MM.1S (cell line): ENCODE measurements around the gene DENND5A.

Experiments used
- DNase-seq: peaks from one replicate; pipeline ENCODE4 v3.0.0-alpha.2; 2015
- H2AFZ ChIP-seq: fragments of 300-600 bp; sonication (generic); 2 replicates; pipeline ENCODE4 v1.6.0; 2016; ENCODE audit warnings: antibody characterized with exemption, low read length
- H3F3A ChIP-seq: fragments of 300-600 bp; sonication (generic); 2 replicates; pipeline ENCODE4 v1.6.1; 2016; ENCODE audit warnings: mild to moderate bottlenecking, antibody characterized with exemption, low read length, moderate library complexity, mixed read lengths; ENCODE audit not compliant: insufficient read depth
- H3K27ac ChIP-seq: fragments of 300-600 bp; sonication (generic); 2 replicates; pipeline ENCODE4 v1.5.1; 2016; ENCODE audit warnings: mild to moderate bottlenecking, low read length
- H3K27me3 ChIP-seq: fragments of 300-600 bp; sonication (generic); replicated peaks from 2 replicates; pipeline ENCODE4 v1.6.0; 2016; ENCODE audit warnings: low read length; ENCODE audit not compliant: insufficient read depth
- H3K36me3 ChIP-seq: fragments of 300-600 bp; sonication (generic); replicated peaks from 2 replicates; pipeline ENCODE4 v1.6.1; 2016; ENCODE audit warnings: mild to moderate bottlenecking, low read length, mixed read lengths; ENCODE audit not compliant: insufficient read depth
- H3K4me1 ChIP-seq: fragments of 300-600 bp; sonication (generic); 2 replicates; pipeline ENCODE4 v1.6.1; 2016; ENCODE audit warnings: low read length, mixed read lengths
- H3K4me2 ChIP-seq: fragments of 300-600 bp; sonication (generic); 2 replicates; pipeline ENCODE4 v1.6.0; 2016; ENCODE audit warnings: low read depth, low read length
- H3K4me3 ChIP-seq: fragments of 300-600 bp; sonication (generic); 2 replicates; pipeline ENCODE4 v1.5.1; 2016; ENCODE audit warnings: low read length, mixed read lengths
- H3K79me2 ChIP-seq: fragments of 300-600 bp; sonication (generic); 2 replicates; pipeline ENCODE4 v1.6.1; 2016; ENCODE audit warnings: mixed run types, low read length, mixed read lengths
- H3K9ac ChIP-seq: fragments of 300-600 bp; sonication (generic); 2 replicates; pipeline ENCODE4 v1.6.1; 2016; ENCODE audit warnings: low read length, mixed read lengths
- H3K9me2 ChIP-seq: fragments of 300-600 bp; sonication (generic); replicated peaks from 2 replicates; pipeline ENCODE4 v1.6.1; 2016; ENCODE audit warnings: mild to moderate bottlenecking, low read length, mixed read lengths; ENCODE audit not compliant: insufficient read depth
- H3K9me3 ChIP-seq: fragments of 300-600 bp; sonication (generic); replicated peaks from 2 replicates; pipeline ENCODE4 v1.6.1; 2016; ENCODE audit warnings: mild to moderate bottlenecking, low read length, mixed read lengths; ENCODE audit not compliant: insufficient read depth
- H4K20me1 ChIP-seq: fragments of 300-600 bp; sonication (generic); 2 replicates; pipeline ENCODE4 v1.6.1; 2016; ENCODE audit warnings: mild to moderate bottlenecking, low read length, moderate library complexity, mixed read lengths; ENCODE audit not compliant: insufficient read depth
- EZH2 ChIP-seq: fragments of 300-600 bp; sonication (generic); optimal IDR thresholded peaks from 2 replicates; pipeline ENCODE3; 2017; ENCODE audit warnings: low read depth, mild to moderate bottlenecking, antibody characterized with exemption, low read length, mixed read lengths
- EZH2phosphoT487 ChIP-seq: fragments of 300-600 bp; sonication (generic); IDR thresholded peaks from 2 replicates; pipeline ENCODE4 v1.6.1; 2018; ENCODE audit warnings: antibody characterized with exemption, low read length
- TF ChIP-seq, protein P1 (sequence below): fragments of 300-600 bp; sonication (generic); IDR thresholded peaks from 2 replicates; pipeline ENCODE4 v1.5.1; 2016; ENCODE audit warnings: antibody characterized with exemption, low read length, mixed read lengths

Gene DENND5A

DNA sequence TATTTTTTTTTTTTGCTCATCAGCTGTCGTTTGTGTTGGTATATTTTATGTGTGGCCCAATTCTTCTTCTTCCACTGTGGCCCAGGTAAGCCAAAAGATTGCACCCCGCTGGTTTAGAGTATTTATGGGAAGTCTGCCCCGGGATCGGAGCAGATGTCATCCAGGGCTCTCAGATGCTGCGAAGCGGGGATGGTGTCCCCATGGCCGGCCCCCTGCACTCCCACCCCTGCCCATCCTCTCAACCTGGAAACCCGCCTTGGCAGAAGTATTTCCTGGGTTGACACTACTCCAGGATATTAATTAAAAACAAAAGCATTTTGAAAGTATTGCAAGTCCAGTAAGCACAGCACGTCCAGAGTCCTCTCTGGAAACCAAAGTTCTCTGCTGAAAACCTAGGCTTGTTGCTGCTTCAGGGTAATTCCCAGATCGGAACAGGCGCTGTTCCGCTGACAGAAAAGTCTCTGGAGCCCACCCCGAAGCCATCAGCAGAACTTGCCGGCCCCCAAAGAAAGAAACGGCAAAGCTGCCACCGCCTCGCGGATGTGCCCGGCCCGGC, 174.6 kb downstream of the DENND5A start:
- H2AFZ ChIP-seq = no peak overlapping the region
- TF ChIP-seq EZH2phosphoT487 (no peak), EZH2 (no peak)
- TF ChIP-seq, protein P1, sequence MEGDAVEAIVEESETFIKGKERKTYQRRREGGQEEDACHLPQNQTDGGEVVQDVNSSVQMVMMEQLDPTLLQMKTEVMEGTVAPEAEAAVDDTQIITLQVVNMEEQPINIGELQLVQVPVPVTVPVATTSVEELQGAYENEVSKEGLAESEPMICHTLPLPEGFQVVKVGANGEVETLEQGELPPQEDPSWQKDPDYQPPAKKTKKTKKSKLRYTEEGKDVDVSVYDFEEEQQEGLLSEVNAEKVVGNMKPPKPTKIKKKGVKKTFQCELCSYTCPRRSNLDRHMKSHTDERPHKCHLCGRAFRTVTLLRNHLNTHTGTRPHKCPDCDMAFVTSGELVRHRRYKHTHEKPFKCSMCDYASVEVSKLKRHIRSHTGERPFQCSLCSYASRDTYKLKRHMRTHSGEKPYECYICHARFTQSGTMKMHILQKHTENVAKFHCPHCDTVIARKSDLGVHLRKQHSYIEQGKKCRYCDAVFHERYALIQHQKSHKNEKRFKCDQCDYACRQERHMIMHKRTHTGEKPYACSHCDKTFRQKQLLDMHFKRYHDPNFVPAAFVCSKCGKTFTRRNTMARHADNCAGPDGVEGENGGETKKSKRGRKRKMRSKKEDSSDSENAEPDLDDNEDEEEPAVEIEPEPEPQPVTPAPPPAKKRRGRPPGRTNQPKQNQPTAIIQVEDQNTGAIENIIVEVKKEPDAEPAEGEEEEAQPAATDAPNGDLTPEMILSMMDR = no peak
- no peaks in the 10 kb centered on the region for H3K79me2 ChIP-seq
- no peak overlapping the region; the same call in 1 of the 2 replicates for H3K4me2 ChIP-seq
- no peaks in the 10 kb centered on the region for H3K4me1 ChIP-seq
- H3F3A ChIP-seq = no peaks in the 10 kb centered on the region
- H4K20me1 ChIP-seq = no peaks in the 10 kb centered on the region
- H3K9me3 ChIP-seq = no peaks in the 10 kb centered on the region
- no peaks in the 10 kb centered on the region for H3K9me2 ChIP-seq
- H3K27ac ChIP-seq = no peak overlapping the region
- peaks cover 13% of the 10 kb centered on the region for H3K27me3 ChIP-seq
- no peak overlapping the region for H3K9ac ChIP-seq
- H3K4me3 ChIP-seq = no peak overlapping the region
- no peak for DNase-seq
- H3K36me3 ChIP-seq = no peaks in the 10 kb centered on the region

DNA sequence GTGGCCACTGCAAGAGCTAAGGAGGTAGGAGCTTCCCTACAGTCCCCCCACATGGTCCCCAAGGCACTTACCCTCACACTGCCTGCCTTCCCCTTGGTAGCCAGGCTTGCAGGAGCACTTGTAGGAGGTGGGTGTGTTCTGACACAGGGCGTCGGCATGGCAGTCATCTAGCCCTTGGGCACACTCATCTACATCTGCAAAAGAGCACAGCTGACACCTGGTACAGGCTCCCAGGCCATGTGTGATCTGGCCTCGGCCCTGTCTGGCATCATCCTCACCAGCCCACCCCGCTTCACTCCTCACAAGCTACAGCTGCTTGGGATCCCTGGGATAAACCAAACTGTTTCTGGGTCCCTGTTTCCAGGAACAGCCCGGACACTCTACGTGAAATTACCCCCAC, 175.5 kb downstream of the DENND5A start:
- no peaks in the 10 kb centered on the region for H3K9me2 ChIP-seq
- no peak overlapping the region for H3K4me3 ChIP-seq
- H3K79me2 ChIP-seq = no peaks in the 10 kb centered on the region
- H2AFZ ChIP-seq = no peak overlapping the region
- no peaks in the 10 kb centered on the region for H3K4me1 ChIP-seq
- H3K4me2 ChIP-seq = no peak overlapping the region
- H3K9me3 ChIP-seq = no peaks in the 10 kb centered on the region
- H3K36me3 ChIP-seq = no peaks in the 10 kb centered on the region
- DNase-seq = no peak
- no peaks in the 10 kb centered on the region for H4K20me1 ChIP-seq
- no peaks in the 10 kb centered on the region for H3F3A ChIP-seq
- TF ChIP-seq EZH2phosphoT487 = no peak
- no peak for TF ChIP-seq EZH2
- TF ChIP-seq, protein P1 = no peak
- no peak overlapping the region for H3K9ac ChIP-seq
- peaks cover 13% of the 10 kb centered on the region for H3K27me3 ChIP-seq
- H3K27ac ChIP-seq = no peak overlapping the region

DNA sequence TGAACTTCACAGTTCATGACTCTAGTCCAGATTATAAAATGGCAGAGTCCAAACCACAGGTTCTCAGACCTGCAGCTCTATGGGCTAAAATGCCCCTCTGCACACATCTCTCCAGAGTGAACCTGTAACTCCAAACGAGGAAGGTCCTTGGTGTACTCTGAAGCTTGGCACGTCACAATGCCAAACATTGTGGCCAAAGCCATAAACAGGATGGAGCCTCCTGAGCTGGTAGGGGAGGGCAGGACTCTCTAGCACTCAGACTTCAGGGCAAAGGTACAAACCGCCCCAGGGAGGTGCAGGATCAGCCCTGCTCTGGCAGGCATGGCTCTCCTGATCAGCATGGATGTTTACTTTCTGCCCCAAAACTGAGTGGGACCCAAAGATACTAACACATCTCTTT, 176.1 kb downstream of the DENND5A start:
- H3K9me3 ChIP-seq = no peaks in the 10 kb centered on the region
- H3K4me1 ChIP-seq = no peaks in the 10 kb centered on the region
- no peak overlapping the region for H3K9ac ChIP-seq
- H3K4me3 ChIP-seq = no peak overlapping the region
- TF ChIP-seq EZH2phosphoT487 (no peak), EZH2 (no peak)
- TF ChIP-seq, protein P1 = no peak
- H3K79me2 ChIP-seq = no peaks in the 10 kb centered on the region
- no peak overlapping the region for H3K27ac ChIP-seq
- H3K27me3 ChIP-seq = peaks cover 13% of the 10 kb centered on the region
- H4K20me1 ChIP-seq = no peaks in the 10 kb centered on the region
- H3F3A ChIP-seq = no peaks in the 10 kb centered on the region
- H3K36me3 ChIP-seq = no peaks in the 10 kb centered on the region
- no peak for DNase-seq
- H3K4me2 ChIP-seq = no peak overlapping the region
- no peaks in the 10 kb centered on the region for H3K9me2 ChIP-seq
- H2AFZ ChIP-seq = no peak overlapping the region
